Central memory CD8-positive, alpha-beta T cell (primary cell): ENCODE data around the gene JPH2.

ENCODE experiments used
- ATAC-seq: fragments of 150-1000 bp; cut with Tn5 transposase; replicated peaks from 2 replicates; pipeline ENCODE4 v1.10.0; 2022; ENCODE audit warnings: mild to moderate bottlenecking, moderate FRiP score, moderate number of reproducible peaks; ENCODE audit not compliant: poor library complexity, severe bottlenecking; ENCODE audit errors: extremely low read depth
- DNase-seq, 2 donors: peaks; one replicate each; pipeline ENCODE4 v3.0.0; 2021; ENCODE audit warnings: low spot score in 2 of 2
- H3K27ac Mint-ChIP-seq: one replicate; pipeline ENCODE4 v1.8.0; 2022; ENCODE audit warnings: low read depth, mild to moderate bottlenecking, moderate library complexity, mixed read lengths
- H3K27me3 Mint-ChIP-seq: one replicate; pipeline ENCODE4 v1.8.0; 2022; ENCODE audit warnings: mixed read lengths
- H3K36me3 Mint-ChIP-seq: one replicate; pipeline ENCODE4 v1.8.0; 2022; ENCODE audit warnings: mild to moderate bottlenecking, moderate library complexity, mixed read lengths; ENCODE audit not compliant: insufficient read depth
- H3K4me1 Mint-ChIP-seq: one replicate; pipeline ENCODE4 v1.8.0; 2022; ENCODE audit warnings: mixed read lengths
- H3K4me3 Mint-ChIP-seq: one replicate; pipeline ENCODE4 v1.8.0; 2022; ENCODE audit warnings: mild to moderate bottlenecking, moderate library complexity, mixed read lengths
- H3K9me3 Mint-ChIP-seq: one replicate; pipeline ENCODE4 v1.8.0; 2022; ENCODE audit warnings: mixed read lengths

The JPH2 gene

DNA sequence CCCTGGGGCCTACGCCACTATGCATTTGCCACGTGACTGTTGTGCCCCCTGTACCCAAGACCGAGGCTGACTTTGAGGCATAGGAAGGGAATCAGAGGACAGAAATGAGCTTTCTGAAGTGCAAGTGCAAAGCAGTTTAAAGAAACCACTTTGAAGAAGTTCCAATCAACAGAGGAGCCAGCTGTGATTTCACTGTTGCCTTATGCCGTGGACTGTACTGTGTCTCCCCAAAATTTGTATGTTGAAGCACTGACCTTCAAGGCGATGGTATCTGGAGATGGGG is 111.1 kb downstream of the JPH2 start:
- Mint-ChIP-seq H3K9me3 (no peaks in the 10 kb centered on the region), H3K27me3 (no peaks in the 10 kb centered on the region), H3K36me3 (no peaks in the 10 kb centered on the region), H3K4me3 (no peak overlapping the region), H3K27ac (no peak overlapping the region), H3K4me1 (peaks cover 27% of the 10 kb centered on the region)
- DNase-seq (no peak), ATAC-seq (no peak)

DNA sequence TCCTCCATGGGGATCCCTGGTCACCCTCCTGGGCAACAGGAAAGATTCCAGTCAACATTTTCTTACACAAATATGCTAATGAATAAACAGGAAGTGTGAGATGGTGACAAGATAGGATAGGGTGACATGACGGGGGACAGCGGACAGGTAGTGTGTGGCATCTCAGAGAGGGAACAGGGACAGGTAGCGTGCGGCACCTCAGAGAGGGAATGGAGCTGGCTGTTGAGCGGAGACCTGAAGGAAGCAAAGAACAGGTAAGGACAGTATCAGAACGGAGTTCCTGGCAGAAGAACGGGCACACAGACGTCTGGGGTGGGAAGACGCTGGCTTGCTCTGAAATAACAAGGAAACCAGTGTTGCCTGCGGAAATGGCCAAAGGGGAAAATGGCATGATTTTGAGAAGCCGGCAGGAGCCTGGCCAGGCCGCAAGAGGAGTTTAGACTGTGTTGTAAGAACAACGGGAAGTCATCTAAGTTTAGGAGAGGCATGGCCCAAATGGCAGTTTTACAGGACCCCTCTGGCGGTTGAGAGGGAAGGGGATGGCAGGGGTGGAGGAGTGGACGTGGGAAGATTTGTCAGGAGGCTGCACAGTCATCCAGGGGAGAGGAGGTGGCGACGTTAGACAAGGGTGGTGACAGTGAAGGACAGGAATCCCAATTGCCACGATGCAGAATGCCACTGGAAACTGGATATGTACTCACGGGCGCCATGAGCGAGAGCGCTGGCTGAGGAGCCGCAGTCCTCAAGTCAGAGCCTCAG is 111.6 kb downstream of the JPH2 start:
- Mint-ChIP-seq H3K9me3 (no peaks in the 10 kb centered on the region), H3K4me1 (peaks cover 25% of the 10 kb centered on the region), H3K36me3 (no peaks in the 10 kb centered on the region), H3K27ac (no peak overlapping the region), H3K27me3 (no peaks in the 10 kb centered on the region), H3K4me3 (no peak overlapping the region)
- DNase-seq (no peak), ATAC-seq (no peak)

DNA sequence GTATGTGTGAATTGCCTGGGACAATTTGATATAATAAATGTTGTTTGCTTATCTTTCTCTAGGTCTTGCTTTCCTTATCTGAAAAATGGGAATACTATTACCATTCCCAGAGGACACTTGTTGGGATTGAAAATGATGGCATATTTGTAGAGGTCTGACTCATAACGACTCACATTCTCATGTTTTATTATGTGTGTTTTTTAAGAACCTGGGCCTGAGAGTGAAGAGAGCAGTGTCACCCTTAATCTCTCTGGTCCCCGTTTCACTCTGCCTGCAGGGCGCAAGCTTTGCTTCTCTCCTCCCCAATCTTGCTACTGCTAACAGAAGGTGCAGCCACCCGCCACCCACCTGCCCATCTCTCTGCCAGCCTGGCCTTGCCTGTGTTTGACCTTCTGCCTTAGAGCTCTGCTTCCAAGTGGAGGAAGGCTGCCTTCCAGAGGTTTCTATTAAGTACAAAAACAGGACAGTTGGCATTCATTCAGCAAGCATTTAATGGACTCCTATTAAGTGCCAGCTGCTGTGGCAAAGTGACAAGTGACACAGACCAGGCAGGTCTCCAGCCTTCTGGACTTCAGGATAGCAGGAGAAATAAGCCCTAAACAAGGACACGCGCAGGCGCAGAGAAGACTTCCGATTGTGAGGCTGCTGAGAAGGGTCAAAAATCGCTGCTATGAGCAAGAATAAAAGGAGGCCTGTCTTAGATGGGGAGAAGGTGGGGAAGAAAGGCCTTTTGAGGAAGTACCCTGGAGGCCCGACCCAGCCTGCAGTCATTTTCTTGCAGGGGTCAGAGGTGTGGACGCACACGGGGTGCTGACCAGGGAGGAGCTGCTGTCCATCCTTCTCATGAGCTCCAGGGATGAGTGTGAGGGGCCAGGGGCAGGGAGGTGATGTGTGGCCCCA is 112.5 kb downstream of the JPH2 start:
- ATAC-seq (no peak), DNase-seq (no peak)
- Mint-ChIP-seq H3K27me3 (no peaks in the 10 kb centered on the region), H3K27ac (no peak overlapping the region), H3K4me3 (no peak overlapping the region), H3K4me1 (peaks cover 32% of the 10 kb centered on the region), H3K9me3 (no peaks in the 10 kb centered on the region), H3K36me3 (peaks cover 5% of the 10 kb centered on the region)

DNA sequence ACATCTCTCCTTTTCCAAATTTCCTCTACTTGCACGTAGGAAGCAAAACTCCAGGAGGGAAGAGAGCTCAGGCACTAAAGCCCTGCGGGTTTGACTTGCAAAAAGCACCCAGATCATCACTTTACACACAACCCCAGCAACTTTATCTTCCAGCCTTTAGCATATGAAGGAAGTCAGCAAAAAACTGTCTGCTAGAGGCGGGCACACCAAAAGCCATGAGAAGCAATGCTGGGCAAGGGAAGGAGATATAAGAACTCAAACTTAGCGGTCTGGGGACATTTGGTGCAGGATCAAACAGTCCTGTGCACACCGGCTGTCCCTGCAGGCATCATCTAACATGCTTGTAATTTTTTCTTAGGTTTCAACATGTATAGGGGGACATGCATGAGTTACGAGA is 113.3 kb downstream of the JPH2 start:
- Mint-ChIP-seq H3K36me3 (peaks cover 12% of the 10 kb centered on the region), H3K27ac (no peak overlapping the region), H3K9me3 (no peaks in the 10 kb centered on the region), H3K27me3 (no peaks in the 10 kb centered on the region), H3K4me3 (no peak overlapping the region), H3K4me1 (peaks cover 37% of the 10 kb centered on the region)
- ATAC-seq (no peak), DNase-seq (peak in 1 of 2 donors; percentile 9)

DNA sequence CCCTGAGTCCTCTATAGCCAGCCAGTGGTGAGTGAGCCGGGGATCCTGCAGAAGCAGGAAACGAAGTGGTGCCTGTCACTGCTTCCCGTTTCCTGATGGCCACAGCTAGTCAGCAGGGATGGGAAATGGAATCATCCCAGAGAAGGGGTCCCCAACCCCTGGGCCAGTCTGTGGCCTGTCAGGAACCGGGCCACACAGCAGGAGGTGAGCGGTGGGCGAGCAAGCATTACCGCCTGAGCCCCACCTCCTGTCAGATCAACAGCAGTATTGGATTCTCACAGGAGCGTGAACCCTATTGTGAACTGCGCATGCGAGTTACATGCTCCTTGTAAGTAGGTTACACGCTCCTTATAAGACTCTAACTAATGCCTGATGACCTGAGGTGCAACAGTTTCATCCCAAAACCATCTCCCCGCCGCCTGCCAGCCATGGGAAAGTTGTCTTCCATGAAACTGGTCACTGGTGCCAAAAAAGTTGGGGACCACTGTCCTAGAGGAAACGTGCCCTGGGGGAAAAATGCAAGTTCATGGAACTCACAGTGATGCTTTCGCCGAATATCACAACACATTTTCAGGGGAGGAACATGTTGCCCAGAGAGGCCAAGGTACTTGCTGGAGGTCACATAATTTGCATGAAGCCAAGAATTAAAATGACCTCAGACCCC is 113.8 kb downstream of the JPH2 start:
- Mint-ChIP-seq H3K4me1 (peaks cover 41% of the 10 kb centered on the region), H3K27me3 (no peaks in the 10 kb centered on the region), H3K4me3 (no peak overlapping the region), H3K9me3 (no peaks in the 10 kb centered on the region), H3K36me3 (peaks cover 12% of the 10 kb centered on the region), H3K27ac (no peak overlapping the region)
- ATAC-seq (no peak), DNase-seq (peak in 1 of 2 donors; percentile 11)

DNA sequence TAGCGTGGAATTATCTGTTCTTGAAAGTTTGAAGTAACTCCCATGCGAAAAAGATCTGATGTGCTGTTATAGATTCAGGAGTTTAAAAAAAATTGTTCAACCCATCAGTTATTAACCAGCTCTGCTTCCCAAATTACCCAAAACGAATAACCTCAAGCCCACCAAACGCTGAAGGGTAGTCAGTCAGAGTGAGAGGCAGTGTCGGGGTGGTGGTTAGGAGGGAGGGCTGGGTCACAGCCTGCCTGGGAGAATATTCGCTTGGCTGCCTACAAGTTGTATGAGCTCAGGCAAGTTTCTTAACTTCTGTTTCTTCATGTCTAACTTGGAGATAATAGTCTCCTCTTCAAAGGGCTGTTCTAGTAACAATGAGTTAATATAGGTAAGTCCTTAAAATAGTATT is 114.6 kb downstream of the JPH2 start:
- Mint-ChIP-seq H3K36me3 (peaks cover 13% of the 10 kb centered on the region), H3K27ac (peak overlapping the region; percentile 27), H3K27me3 (no peaks in the 10 kb centered on the region), H3K4me3 (no peak overlapping the region), H3K4me1 (peaks cover 47% of the 10 kb centered on the region), H3K9me3 (no peaks in the 10 kb centered on the region)
- ATAC-seq (no peak), DNase-seq (no peak)

DNA sequence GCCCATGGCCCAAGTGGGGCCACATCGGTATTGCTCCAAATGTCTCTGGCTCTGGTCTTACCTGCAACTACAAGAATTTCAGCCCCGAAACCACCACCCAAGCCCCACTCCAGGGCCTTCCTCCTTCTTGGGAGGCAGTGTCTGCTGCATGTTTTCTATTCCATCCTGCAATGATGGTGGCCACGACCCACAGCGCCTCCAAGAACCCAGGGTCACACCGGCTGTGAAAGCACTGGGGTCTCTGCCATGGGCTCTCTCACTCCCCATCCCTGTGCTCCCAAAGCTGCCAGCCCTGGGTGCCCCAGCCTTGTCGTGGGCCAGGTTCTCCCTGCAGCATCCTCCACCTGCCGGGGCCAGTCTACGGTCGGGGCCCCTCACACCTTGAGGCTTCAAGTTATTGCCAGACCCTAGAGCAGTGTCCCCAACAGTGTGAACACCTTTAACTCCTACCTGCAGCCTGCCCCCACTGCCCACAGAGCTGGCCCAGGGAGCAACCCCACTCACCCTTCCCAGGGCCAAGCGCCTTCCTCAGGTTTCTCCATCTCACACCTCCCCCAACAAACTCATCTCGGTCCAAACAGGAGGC is 115.4 kb downstream of the JPH2 start:
- peak overlapping the region; percentile 27 for H3K27ac Mint-ChIP-seq
- no peak for DNase-seq

DNA sequence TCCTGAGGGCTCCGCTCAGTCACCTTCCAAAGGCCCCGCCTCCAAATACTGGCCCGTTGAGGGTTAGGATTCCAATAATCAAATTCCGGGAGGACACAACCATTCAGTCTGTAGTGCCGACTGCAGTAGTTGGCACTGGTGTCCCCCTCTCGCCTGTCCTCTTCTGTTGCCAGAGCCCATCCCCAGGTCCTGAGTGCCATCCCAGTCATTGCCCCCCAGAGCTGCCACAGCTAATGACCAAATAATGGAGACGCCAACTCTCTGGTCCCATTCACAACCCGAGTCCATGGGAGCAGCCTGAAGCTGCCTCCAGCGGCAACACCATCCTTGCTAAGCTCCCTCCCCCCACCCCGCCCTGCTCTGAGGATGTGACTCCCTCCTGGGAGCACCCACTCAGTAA is 115.9 kb downstream of the JPH2 start:
- Mint-ChIP-seq H3K4me1 (peaks cover 47% of the 10 kb centered on the region), H3K4me3 (peak overlapping the region; percentile 80)

More for the DNA sequence above, 115.4 kb downstream of the JPH2 start:
- Mint-ChIP-seq H3K36me3 (peaks cover 15% of the 10 kb centered on the region), H3K27me3 (no peaks in the 10 kb centered on the region), H3K4me1 (peaks cover 47% of the 10 kb centered on the region), H3K9me3 (no peaks in the 10 kb centered on the region), H3K4me3 (peak overlapping the region; percentile 57)
- ATAC-seq, result no peak

DNA sequence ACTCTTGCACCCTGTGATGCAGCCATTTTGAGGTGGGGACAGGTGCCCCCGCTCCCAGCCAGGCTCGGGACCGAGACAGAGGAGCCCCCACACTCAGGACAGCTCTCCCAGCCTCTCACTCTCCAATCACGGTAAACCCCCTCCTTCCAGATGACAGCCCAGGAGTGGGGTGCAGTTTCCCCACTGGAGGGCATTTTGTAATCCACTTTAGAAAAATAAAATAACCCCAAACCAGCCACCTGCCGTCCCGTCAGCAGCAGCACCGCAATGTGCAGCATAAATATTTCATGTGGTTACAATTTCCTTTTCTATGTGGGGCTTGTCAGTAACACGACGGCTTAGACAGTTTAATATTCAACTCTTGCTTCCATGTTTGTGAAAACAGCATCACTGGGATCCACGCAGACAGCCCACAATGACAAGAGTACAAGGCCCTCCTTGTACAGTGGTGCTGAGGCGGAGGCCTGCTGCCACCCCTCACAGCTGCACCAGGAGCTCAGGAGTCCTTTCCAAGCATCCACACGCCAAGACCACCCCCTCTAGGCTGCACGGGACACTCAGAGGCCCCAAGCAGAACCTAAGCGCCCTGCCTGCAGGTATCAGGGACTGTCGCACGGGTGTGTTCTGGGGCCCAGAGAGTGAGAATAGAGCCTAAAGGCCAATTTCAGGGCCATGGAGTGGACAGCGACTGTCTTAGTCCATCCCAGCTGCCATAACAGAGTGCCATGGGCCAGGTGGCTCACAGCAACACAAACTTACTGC is 116.7 kb downstream of the JPH2 start:
- Mint-ChIP-seq H3K4me3 (peak overlapping the region; percentile 80), H3K4me1 (peaks cover 44% of the 10 kb centered on the region), H3K36me3 (peaks cover 15% of the 10 kb centered on the region), H3K27ac (peak overlapping the region; percentile 96), H3K9me3 (no peaks in the 10 kb centered on the region), H3K27me3 (no peaks in the 10 kb centered on the region)
- peak; percentile 64 for ATAC-seq
- peak; percentile 35 to 67 for DNase-seq

More for the DNA sequence above, 115.9 kb downstream of the JPH2 start:
- no peak for DNase-seq
- peak overlapping the region; percentile 96 for H3K27ac Mint-ChIP-seq
- no peaks in the 10 kb centered on the region for H3K9me3 Mint-ChIP-seq
- ATAC-seq, result no peak
- peaks cover 15% of the 10 kb centered on the region for H3K36me3 Mint-ChIP-seq
- no peaks in the 10 kb centered on the region for H3K27me3 Mint-ChIP-seq

DNA sequence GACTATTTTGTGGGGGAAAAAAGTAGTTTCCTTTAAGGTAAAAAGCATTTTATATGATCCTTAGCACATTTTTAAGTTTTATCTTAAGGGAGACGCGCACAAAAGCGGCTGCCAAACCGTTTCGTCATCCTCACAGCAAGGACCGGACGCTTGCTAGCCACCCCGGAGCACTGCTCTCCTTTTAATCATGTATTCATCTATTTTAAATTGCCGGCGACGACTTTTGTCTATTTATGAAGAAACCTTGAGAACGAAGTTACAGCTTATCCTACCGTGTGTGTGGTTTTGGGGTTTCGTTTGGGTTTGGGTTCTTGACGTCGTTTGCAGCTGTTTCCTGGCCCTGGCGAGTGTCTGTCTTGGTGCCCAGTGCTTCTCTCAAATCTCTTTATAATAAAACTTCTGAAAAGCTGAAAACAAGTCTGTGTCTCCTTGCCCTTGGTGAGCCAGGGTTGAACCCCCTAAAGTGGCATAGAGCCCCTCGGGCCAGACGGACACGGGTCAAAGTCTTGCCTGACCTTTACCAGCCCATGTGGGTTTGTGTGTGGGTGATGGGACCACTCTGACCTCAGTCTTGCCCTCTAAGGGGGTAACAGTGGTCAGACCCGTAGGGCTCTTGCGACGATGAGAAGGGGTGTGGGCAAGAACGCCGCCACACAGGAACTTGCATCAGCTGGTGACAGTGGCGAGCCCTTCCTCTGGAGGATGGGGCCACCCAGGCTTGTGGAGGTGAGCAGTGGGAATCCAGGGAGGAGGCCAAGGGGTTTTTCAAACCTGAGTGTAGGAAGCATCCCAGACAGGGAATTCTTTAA is 117.6 kb downstream of the JPH2 start:
- peak; percentile 50 to 79 for DNase-seq

More for the DNA sequence above, 117.6 kb downstream of the JPH2 start:
- Mint-ChIP-seq H3K27me3 (no peaks in the 10 kb centered on the region), H3K4me3 (peak overlapping the region; percentile 80), H3K9me3 (no peaks in the 10 kb centered on the region), H3K36me3 (peaks cover 15% of the 10 kb centered on the region), H3K4me1 (peaks cover 36% of the 10 kb centered on the region), H3K27ac (peak overlapping the region; percentile 96)
- peak; percentile 77 for ATAC-seq
